A549 (cell line): ENCODE data around the gene RTBDN. TPM values are rescaled to one million over a fixed set of nuclear protein-coding genes. Genes with fewer than 3 reads are reported as not detected.

Experiments
- ATAC-seq, 2 experiments: fragments of 200-7000 bp in 1 of 2; fragments of >200 bp in 1 of 2; cut with Nextera tagmentation in 1 of 2; cut with Tn5 transposase in 1 of 2; 3 replicates each; pipeline versions ENCODE4 v1.8.0 to v1.9.1; 2018 to 2020; ENCODE audit warnings: mild to moderate bottlenecking in 1 of 2, moderate library complexity in 1 of 2
- CTCF ChIA-PET: fragments of 300-600 bp; sonication (Branson Sonifier 250); formaldehyde crosslinking; extraction: SDS; loops from one replicate; lab custom pipeline; 2021; ENCODE audit warnings: antibody characterized with exemption, inconsistent platforms; lab: Yijun Ruan, JAX
- POLR2A ChIA-PET: fragments of 350-600 bp; formaldehyde crosslinking; extraction: SDS; loops from one replicate; lab custom pipeline; 2021; ENCODE audit warnings: antibody characterized with exemption, inconsistent platforms; lab: Yijun Ruan, JAX
- DNase-seq, 2 experiments: peaks; one replicate each; pipeline versions ENCODE4 v3.0.0 to v3.0.0-alpha.2; 2011 to 2016; ENCODE audit warnings: low read depth in 1 of 2, low spot score in 1 of 2
- FAIRE-seq: peaks from 2 replicates; lab custom pipeline; 2011; peaks lifted over from hg19 to GRCh38; lab: Jason Lieb, UNC
- H3K27ac ChIP-seq, 2 experiments: fragments of >200 bp; sonication (Bioruptor Twin); formaldehyde crosslinking; 3 replicates each; pipeline ENCODE4 v1.5.1; 2016 to 2017
- H3K4me1 ChIP-seq: fragments of >200 bp; sonication (Bioruptor Twin); formaldehyde crosslinking; 3 replicates; pipeline ENCODE4 v1.6.1; 2016
- H3K4me2 ChIP-seq: fragments of >200 bp; sonication (Bioruptor Twin); formaldehyde crosslinking; 3 replicates; pipeline ENCODE4 v1.6.1; 2016
- H3K4me3 ChIP-seq: fragments of >200 bp; sonication (Bioruptor Twin); formaldehyde crosslinking; 3 replicates; pipeline ENCODE4 v1.5.1; 2016
- H3K9me3 ChIP-seq: fragments of >200 bp; sonication (Bioruptor Twin); formaldehyde crosslinking; 3 replicates; pipeline ENCODE4 v1.6.1; 2016
- CBX2 ChIP-seq: fragments of 200-600 bp; sonication (generic); IDR thresholded peaks from 2 replicates; pipeline ENCODE4 v1.6.1; 2016; ENCODE audit warnings: low read depth, mild to moderate bottlenecking, borderline replicate concordance
- CHD4 ChIP-seq: fragments of 200-600 bp; sonication (generic); IDR thresholded peaks from 2 replicates; pipeline ENCODE4 v1.6.1; 2016; ENCODE audit warnings: antibody characterized with exemption, mild to moderate bottlenecking, borderline replicate concordance
- ESRRA ChIP-seq: fragments of 150-350 bp; IDR thresholded peaks from 2 replicates; pipeline ENCODE4 v1.6.1; 2014; ENCODE audit warnings: mild to moderate bottlenecking, low read length, borderline replicate concordance
- FOSL2 ChIP-seq, 2 experiments: fragments of 450-650 bp in 1 of 2; fragments of >200 bp in 1 of 2; sonication (Bioruptor Twin) in 1 of 2; formaldehyde crosslinking; IDR thresholded peaks; 2 replicates each; pipeline versions ENCODE4 v1.5.0 to v1.6.1; 2016 to 2020; ENCODE audit warnings: mild to moderate bottlenecking in 1 of 2, moderate library complexity in 1 of 2
- FOXS1 ChIP-seq: fragments of 250-450 bp; sonication (Bioruptor Pico); IDR thresholded peaks from 2 replicates; pipeline ENCODE4 v1.5.0; 2020; ENCODE audit warnings: mild to moderate bottlenecking, moderate library complexity
- GATA3 ChIP-seq: IDR thresholded peaks from 2 replicates; pipeline ENCODE4 v1.6.1; 2012; ENCODE audit warnings: borderline replicate concordance
- HDAC2 ChIP-seq: fragments of 200-600 bp; sonication (generic); IDR thresholded peaks from 2 replicates; pipeline ENCODE4 v1.6.1; 2016
- HEYL ChIP-seq: fragments of 250-450 bp; sonication (Bioruptor Pico); IDR thresholded peaks from 2 replicates; pipeline ENCODE4 v1.8.0; 2021; ENCODE audit warnings: mild to moderate bottlenecking, moderate library complexity
- HOXA7 ChIP-seq: fragments of 250-450 bp; sonication (Bioruptor Pico); IDR thresholded peaks from 2 replicates; pipeline ENCODE4 v1.5.0; 2020; ENCODE audit warnings: mild to moderate bottlenecking, moderate library complexity
- HOXB5 ChIP-seq: fragments of 250-450 bp; sonication (Bioruptor Pico); IDR thresholded peaks from 2 replicates; pipeline ENCODE4 v1.5.0; 2020; ENCODE audit warnings: mild to moderate bottlenecking, moderate library complexity
- JUNB ChIP-seq: fragments of >200 bp; sonication (Bioruptor Twin); formaldehyde crosslinking; IDR thresholded peaks from 2 replicates; pipeline ENCODE4 v1.6.1; 2016
- MAFK ChIP-seq: fragments of 450-650 bp; IDR thresholded peaks from 2 replicates; pipeline ENCODE4 v1.6.1; 2014; ENCODE audit not compliant: partially characterized antibody
- NR3C1 ChIP-seq: fragments of >200 bp; sonication (Bioruptor Twin); formaldehyde crosslinking; IDR thresholded peaks from 3 replicates; pipeline ENCODE4 v1.6.1; 2017
- RAD21 ChIP-seq, 2 experiments: fragments of >200 bp in 1 of 2; sonication (Bioruptor Twin) in 1 of 2; formaldehyde crosslinking in 1 of 2; IDR thresholded peaks in 1 of 2; conservative IDR thresholded peaks in 1 of 2; 2 replicates in 1 of 2; 3 replicates in 1 of 2; pipeline ENCODE4 v1.6.1; 2012 to 2018; ENCODE audit warnings: inconsistent platforms in 1 of 2
- RARB ChIP-seq: fragments of 250-450 bp; sonication (Bioruptor Pico); IDR thresholded peaks from 2 replicates; pipeline ENCODE4 v1.8.0; 2021; ENCODE audit warnings: mild to moderate bottlenecking, moderate library complexity
- RFX5 ChIP-seq: fragments of 450-650 bp; IDR thresholded peaks from 2 replicates; pipeline ENCODE4 v1.7.1; 2014; ENCODE audit warnings: antibody characterized with exemption, mild to moderate bottlenecking, moderate library complexity
- SMC3 ChIP-seq: fragments of >200 bp; sonication (Bioruptor Twin); formaldehyde crosslinking; IDR thresholded peaks from 3 replicates; pipeline ENCODE4 v1.6.1; 2018; ENCODE audit warnings: inconsistent platforms
- SREBF2 ChIP-seq: fragments of 450-650 bp; IDR thresholded peaks from 2 replicates; pipeline ENCODE4 v1.6.1; 2014; ENCODE audit warnings: mild to moderate bottlenecking, moderate library complexity
- TFCP2L1 ChIP-seq: fragments of 250-450 bp; sonication (Bioruptor Pico); IDR thresholded peaks from 2 replicates; pipeline ENCODE4 v1.5.0; 2021; ENCODE audit warnings: mild to moderate bottlenecking
- ZFP36 ChIP-seq: fragments of 450-650 bp; IDR thresholded peaks from 2 replicates; pipeline ENCODE4 v1.6.1; 2014; ENCODE audit warnings: borderline replicate concordance; ENCODE audit not compliant: partially characterized antibody
- ZSCAN20 ChIP-seq: fragments of 250-450 bp; sonication (Bioruptor Pico); IDR thresholded peaks from 2 replicates; pipeline ENCODE4 v1.8.0; 2022; ENCODE audit warnings: mild to moderate bottlenecking, moderate library complexity
- WGBS: methylation state at CpG from one replicate; pipeline ENCODE4 v1.1.6; 2017; ENCODE audit errors: missing lambda C conversion rate; 5-methylcytosine and 5-hydroxymethylcytosine counted together
- polyA plus RNA-seq, 4 experiments: library from polyadenylated mRNA; depleted of rRNA in 3 of 4; stranded (reverse); fragments of >200 nt; fragmentation: RNase III in 1 of 4; extraction: RNeasy Plus Mini Kit Qiagen cat#74134 plus additional on column Dnase treatment in 1 of 4; gene quantifications; 2 replicates in 3 of 4; 3 replicates in 1 of 4; pipeline ENCODE4 v1.2.3, GENCODE V29; 2011 to 2017
- TF ChIP-seq, protein P1 (sequence below): IDR thresholded peaks from 2 replicates; pipeline ENCODE4 v1.6.1; 2012
- TF ChIP-seq, protein P2 (sequence below): IDR thresholded peaks from 2 replicates; pipeline ENCODE4 v1.6.1; 2012
- TF ChIP-seq, protein P3 (sequence below): fragments of >200 bp; sonication (Bioruptor Twin); formaldehyde crosslinking; IDR thresholded peaks from 2 replicates; pipeline ENCODE4 v1.6.1; 2016
- TF ChIP-seq, protein P4 (sequence below): fragments of >200 bp; sonication (Bioruptor Twin); formaldehyde crosslinking; IDR thresholded peaks from 3 replicates; pipeline ENCODE4 v1.6.1; 2016
- TF ChIP-seq, protein P5 (sequence below): fragments of 250-450 bp; sonication (Bioruptor Pico); IDR thresholded peaks from 2 replicates; pipeline ENCODE4 v1.5.0; 2021; ENCODE audit warnings: mild to moderate bottlenecking, moderate library complexity, borderline replicate concordance

The RTBDN gene
- polyA plus RNA-seq, 2 of the 4 experiments (the other 2 are of a cell fraction), result 0.09 to 0.25 TPM

DNA sequence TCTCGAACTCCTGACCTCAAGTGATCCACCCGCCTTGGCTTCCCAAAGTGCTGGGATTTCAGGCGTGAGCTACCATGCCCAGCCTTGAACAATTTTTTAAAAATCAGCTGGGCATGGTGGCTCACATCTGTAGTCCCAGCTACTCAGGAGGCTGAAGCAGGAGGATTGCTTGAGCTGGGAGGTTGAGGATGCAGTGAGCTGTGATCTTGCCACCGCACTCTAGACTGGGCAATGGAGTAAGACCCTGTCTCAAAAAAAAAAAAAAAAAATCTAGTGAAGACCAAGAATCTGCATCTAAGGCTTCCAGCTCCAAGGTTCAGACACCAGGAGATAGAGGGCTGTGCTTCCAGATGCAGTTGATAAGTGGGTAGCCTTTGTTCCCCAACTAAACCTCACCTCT is 29.8 kb upstream of the RTBDN start:
- POLR2A ChIA-PET, result no interaction called here
- WGBS, result 84% methylated on average over 3 of the region's 4 CpGs
- DNase-seq (no peak), FAIRE-seq (no peak), ATAC-seq (no peak)
- no peaks in the 10 kb centered on the region for H3K9me3 ChIP-seq
- H3K4me3 ChIP-seq, result no peak overlapping the region
- CTCF ChIA-PET, result interaction anchor here (0.6 to 3.4 kb wide), 7 partner anchors 11 to 177 kb away, joined by 3 to 23 read pairs (median 4); no protein-coding TSS in a partner anchor
- TF ChIP-seq SMC3, result no peak
- TF ChIP-seq GATA3, result no peak
- no peak for TF ChIP-seq RFX5
- TF ChIP-seq FOSL2 (IDR thresholded peaks at IDR 0.05), result no peak
- no peak for TF ChIP-seq FOSL2 (CRISPR knock-in tag; IDR thresholded peaks at IDR 0.05)
- TF ChIP-seq, protein P1, sequence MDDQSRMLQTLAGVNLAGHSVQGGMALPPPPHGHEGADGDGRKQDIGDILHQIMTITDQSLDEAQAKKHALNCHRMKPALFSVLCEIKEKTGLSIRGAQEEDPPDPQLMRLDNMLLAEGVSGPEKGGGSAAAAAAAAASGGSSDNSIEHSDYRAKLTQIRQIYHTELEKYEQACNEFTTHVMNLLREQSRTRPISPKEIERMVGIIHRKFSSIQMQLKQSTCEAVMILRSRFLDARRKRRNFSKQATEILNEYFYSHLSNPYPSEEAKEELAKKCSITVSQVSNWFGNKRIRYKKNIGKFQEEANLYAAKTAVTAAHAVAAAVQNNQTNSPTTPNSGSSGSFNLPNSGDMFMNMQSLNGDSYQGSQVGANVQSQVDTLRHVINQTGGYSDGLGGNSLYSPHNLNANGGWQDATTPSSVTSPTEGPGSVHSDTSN, result no peak
- TF ChIP-seq MAFK, result no peak
- no peak for TF ChIP-seq CBX2
- TF ChIP-seq HEYL, result no peak
- no peak for TF ChIP-seq RARB (CRISPR knock-in tag)
- TF ChIP-seq, protein P2, sequence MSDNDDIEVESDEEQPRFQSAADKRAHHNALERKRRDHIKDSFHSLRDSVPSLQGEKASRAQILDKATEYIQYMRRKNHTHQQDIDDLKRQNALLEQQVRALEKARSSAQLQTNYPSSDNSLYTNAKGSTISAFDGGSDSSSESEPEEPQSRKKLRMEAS, result no peak
- TF ChIP-seq HOXB5 (CRISPR knock-in tag), result no peak
- H3K4me1 ChIP-seq, result no peaks in the 10 kb centered on the region
- H3K27ac ChIP-seq, result no peak overlapping the region
- no peak overlapping the region for H3K4me2 ChIP-seq

DNA sequence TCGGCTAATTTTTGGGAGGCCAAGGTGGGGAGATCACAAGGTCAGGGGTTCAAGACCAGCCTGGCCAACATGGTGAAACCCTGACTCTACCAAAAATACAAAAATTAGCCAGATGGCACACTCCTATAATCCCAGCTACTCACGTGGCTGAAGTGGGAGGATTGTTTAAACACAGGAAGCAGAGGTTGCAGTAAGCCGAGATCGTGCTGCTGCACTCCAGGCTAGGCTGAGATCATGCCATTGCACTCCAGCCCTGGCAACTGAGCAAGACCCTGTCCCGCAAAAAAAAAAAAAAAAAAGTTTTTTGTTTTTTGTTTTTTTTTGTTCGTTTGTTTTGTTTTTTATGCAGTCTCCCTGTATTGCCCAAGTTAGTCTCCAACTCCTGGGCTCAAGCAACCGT is 25.2 kb upstream of the RTBDN start:
- FAIRE-seq (no peak), ATAC-seq (no peak)
- POLR2A ChIA-PET, result no interaction called here

More for the DNA sequence above, 25.2 kb upstream of the RTBDN start:
- Histone ChIP-seq H3K4me1 (no peaks in the 10 kb centered on the region), H3K4me2 (no peak overlapping the region), H3K27ac (no peak overlapping the region), H3K4me3 (no peak overlapping the region), H3K9me3 (no peaks in the 10 kb centered on the region)
- DNase-seq, result no peak
- WGBS, result 66% methylated on average over 6 of the region's 7 CpGs
- CTCF ChIA-PET, result interaction anchor here (0.6 to 3.0 kb wide), 2 partner anchors 12 to 44 kb away, joined by 3 to 17 read pairs; no protein-coding TSS in a partner anchor
- no peak for TF ChIP-seq ESRRA
- TF ChIP-seq, protein P3, sequence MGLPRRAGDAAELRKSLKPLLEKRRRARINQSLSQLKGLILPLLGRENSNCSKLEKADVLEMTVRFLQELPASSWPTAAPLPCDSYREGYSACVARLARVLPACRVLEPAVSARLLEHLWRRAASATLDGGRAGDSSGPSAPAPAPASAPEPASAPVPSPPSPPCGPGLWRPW, result no peak
- no peak for TF ChIP-seq RAD21 (conservative IDR thresholded peaks at IDR 0.05 in 1 of 2, IDR thresholded peaks at IDR 0.05 in 1 of 2)
- TF ChIP-seq NR3C1, result no peak
- TF ChIP-seq ZSCAN20, result no peak
- TF ChIP-seq TFCP2L1 (CRISPR knock-in tag), result no peak
- TF ChIP-seq SREBF2, result no peak
- no peak for TF ChIP-seq FOXS1 (CRISPR knock-in tag)
- no peak for TF ChIP-seq ZFP36
- TF ChIP-seq CHD4, result no peak
- no peak for TF ChIP-seq HDAC2
- TF ChIP-seq, protein P4, sequence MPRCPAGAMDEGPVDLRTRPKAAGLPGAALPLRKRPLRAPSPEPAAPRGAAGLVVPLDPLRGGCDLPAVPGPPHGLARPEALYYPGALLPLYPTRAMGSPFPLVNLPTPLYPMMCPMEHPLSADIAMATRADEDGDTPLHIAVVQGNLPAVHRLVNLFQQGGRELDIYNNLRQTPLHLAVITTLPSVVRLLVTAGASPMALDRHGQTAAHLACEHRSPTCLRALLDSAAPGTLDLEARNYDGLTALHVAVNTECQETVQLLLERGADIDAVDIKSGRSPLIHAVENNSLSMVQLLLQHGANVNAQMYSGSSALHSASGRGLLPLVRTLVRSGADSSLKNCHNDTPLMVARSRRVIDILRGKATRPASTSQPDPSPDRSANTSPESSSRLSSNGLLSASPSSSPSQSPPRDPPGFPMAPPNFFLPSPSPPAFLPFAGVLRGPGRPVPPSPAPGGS, result no peak
- no peak for TF ChIP-seq HOXA7 (CRISPR knock-in tag)
- no peak for TF ChIP-seq JUNB
- TF ChIP-seq, protein P5, sequence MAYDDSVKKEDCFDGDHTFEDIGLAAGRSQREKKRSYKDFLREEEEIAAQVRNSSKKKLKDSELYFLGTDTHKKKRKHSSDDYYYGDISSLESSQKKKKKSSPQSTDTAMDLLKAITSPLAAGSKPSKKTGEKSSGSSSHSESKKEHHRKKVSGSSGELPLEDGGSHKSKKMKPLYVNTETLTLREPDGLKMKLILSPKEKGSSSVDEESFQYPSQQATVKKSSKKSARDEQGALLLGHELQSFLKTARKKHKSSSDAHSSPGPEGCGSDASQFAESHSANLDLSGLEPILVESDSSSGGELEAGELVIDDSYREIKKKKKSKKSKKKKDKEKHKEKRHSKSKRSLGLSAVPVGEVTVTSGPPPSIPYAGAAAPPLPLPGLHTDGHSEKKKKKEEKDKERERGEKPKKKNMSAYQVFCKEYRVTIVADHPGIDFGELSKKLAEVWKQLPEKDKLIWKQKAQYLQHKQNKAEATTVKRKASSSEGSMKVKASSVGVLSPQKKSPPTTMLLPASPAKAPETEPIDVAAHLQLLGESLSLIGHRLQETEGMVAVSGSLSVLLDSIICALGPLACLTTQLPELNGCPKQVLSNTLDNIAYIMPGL, result no peak
